IPS-15b (cell line): ENCODE data around the gene ARID4B.
"Not testable (repeated sequence)": the region's sequence is repeated elsewhere in the genome, so short reads cannot be mapped to it uniquely, and the experiment has no call there.

Experiments used
- H3K27me3 ChIP-seq: one replicate; pipeline ENCODE4 v1.6.1; 2013; ENCODE audit warnings: low read length; ENCODE audit not compliant: control insufficient read depth, insufficient read depth
- H3K36me3 ChIP-seq: one replicate; pipeline ENCODE4 v1.6.1; 2013; ENCODE audit warnings: low read length; ENCODE audit not compliant: control insufficient read depth, insufficient read depth
- H3K4me1 ChIP-seq: one replicate; pipeline ENCODE4 v1.6.1; 2013; ENCODE audit warnings: mild to moderate bottlenecking, low read length; ENCODE audit not compliant: control insufficient read depth, insufficient read depth
- H3K4me3 ChIP-seq: one replicate; pipeline ENCODE4 v1.5.1; 2013; ENCODE audit warnings: low read depth, low read length
- H3K9ac ChIP-seq: one replicate; pipeline ENCODE4 v1.6.1; 2013; ENCODE audit warnings: low read depth, mild to moderate bottlenecking, low read length
- H3K9me3 ChIP-seq: one replicate; pipeline ENCODE4 v1.6.1; 2013; ENCODE audit warnings: mild to moderate bottlenecking, low read length; ENCODE audit not compliant: control insufficient read depth, insufficient read depth

The ARID4B gene, protein sequence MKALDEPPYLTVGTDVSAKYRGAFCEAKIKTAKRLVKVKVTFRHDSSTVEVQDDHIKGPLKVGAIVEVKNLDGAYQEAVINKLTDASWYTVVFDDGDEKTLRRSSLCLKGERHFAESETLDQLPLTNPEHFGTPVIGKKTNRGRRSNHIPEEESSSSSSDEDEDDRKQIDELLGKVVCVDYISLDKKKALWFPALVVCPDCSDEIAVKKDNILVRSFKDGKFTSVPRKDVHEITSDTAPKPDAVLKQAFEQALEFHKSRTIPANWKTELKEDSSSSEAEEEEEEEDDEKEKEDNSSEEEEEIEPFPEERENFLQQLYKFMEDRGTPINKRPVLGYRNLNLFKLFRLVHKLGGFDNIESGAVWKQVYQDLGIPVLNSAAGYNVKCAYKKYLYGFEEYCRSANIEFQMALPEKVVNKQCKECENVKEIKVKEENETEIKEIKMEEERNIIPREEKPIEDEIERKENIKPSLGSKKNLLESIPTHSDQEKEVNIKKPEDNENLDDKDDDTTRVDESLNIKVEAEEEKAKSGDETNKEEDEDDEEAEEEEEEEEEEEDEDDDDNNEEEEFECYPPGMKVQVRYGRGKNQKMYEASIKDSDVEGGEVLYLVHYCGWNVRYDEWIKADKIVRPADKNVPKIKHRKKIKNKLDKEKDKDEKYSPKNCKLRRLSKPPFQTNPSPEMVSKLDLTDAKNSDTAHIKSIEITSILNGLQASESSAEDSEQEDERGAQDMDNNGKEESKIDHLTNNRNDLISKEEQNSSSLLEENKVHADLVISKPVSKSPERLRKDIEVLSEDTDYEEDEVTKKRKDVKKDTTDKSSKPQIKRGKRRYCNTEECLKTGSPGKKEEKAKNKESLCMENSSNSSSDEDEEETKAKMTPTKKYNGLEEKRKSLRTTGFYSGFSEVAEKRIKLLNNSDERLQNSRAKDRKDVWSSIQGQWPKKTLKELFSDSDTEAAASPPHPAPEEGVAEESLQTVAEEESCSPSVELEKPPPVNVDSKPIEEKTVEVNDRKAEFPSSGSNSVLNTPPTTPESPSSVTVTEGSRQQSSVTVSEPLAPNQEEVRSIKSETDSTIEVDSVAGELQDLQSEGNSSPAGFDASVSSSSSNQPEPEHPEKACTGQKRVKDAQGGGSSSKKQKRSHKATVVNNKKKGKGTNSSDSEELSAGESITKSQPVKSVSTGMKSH (N-terminal part only)

GRCh38 chr1:235327559-235328270 lies at the start of gene ARID4B:
Gene ARID4B, minus strand, starts transcription at chr1:235328179. Its CDS starts 1,260 bp downstream, at chr1:235326919.
- peak within 1 kb of the TSS; percentile 84 for H3K9ac ChIP-seq
- peaks cover 2% of the 10 kb centered on the region for H3K4me1 ChIP-seq
- no peaks in the 10 kb centered on the region for H3K27me3 ChIP-seq
- H3K9me3 ChIP-seq = no peaks in the 10 kb centered on the region
- H3K4me3 ChIP-seq = peak within 1 kb of the TSS; percentile 83
- no peaks in the 10 kb centered on the region for H3K36me3 ChIP-seq

DNA sequence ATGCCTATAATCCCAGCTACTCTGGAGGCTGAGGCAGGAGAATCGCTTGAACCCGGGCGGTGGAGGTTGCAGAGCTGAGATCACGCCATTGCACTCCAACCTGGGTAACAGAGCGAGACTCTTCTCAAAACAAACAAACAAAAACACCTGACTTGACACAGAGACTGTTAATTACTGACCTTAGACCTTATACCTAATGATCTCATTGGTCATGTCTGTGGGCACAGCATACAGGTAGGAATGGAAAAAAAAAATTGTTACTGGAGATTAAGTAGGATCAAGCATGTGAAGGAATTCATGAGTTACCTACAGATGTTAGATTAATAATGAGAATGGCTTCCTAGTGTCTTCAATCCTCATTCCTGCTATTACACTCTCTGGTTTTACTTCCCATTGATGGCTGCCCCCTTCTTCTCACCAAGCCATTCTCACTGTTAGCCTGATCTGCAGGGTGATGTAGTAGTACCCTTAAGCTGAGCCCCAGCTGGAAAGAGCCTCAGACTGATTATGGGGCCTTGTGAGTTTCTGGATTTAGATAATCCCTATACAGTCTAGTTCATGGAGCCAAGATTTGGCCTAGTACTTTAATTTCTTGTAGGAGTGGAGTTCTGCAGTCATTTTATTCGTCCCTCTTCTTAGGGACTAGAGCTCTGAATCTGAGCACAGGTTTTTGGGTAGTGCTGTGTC lies 48.1 kb upstream of the ARID4B start:
- no peaks in the 10 kb centered on the region for H3K36me3 ChIP-seq
- H3K9ac ChIP-seq = no peak overlapping the region
- no peaks in the 10 kb centered on the region for H3K27me3 ChIP-seq
- H3K4me1 ChIP-seq = no peaks in the 10 kb centered on the region
- H3K4me3 ChIP-seq = no peak overlapping the region
- H3K9me3 ChIP-seq = no peaks in the 10 kb centered on the region

- no peak overlapping the region for H3K9ac ChIP-seq
- no peaks in the 10 kb centered on the region for H3K36me3 ChIP-seq
- H3K4me3 ChIP-seq = no peak overlapping the region
- no peaks in the 10 kb centered on the region for H3K9me3 ChIP-seq
- H3K27me3 ChIP-seq = no peaks in the 10 kb centered on the region
- no peaks in the 10 kb centered on the region for H3K4me1 ChIP-seq
Measured at GRCh38 chr1:235369802-235370201, 41.8 kb upstream of the ARID4B start.

DNA sequence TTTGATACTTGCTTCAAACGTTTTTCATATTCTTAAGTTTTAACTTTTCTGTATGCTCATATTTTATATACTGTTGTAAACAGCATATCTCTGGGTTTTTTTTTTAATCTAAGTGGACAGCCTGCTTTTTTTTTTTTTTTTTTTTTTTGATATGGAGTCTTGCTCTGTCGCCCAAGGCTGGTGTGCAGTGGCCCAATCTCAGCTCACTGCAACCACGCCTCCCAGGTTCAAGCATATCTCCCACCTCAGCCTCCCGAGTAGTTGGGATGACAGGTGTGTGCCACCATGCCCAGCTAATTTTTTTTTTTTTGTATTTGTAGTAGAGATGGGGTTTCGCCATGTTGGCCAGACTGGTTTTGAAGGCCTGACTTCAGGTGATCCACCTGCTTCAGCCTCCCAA lies 40.4 kb upstream of the ARID4B start:
- H3K9ac ChIP-seq = no peak overlapping the region

DNA sequence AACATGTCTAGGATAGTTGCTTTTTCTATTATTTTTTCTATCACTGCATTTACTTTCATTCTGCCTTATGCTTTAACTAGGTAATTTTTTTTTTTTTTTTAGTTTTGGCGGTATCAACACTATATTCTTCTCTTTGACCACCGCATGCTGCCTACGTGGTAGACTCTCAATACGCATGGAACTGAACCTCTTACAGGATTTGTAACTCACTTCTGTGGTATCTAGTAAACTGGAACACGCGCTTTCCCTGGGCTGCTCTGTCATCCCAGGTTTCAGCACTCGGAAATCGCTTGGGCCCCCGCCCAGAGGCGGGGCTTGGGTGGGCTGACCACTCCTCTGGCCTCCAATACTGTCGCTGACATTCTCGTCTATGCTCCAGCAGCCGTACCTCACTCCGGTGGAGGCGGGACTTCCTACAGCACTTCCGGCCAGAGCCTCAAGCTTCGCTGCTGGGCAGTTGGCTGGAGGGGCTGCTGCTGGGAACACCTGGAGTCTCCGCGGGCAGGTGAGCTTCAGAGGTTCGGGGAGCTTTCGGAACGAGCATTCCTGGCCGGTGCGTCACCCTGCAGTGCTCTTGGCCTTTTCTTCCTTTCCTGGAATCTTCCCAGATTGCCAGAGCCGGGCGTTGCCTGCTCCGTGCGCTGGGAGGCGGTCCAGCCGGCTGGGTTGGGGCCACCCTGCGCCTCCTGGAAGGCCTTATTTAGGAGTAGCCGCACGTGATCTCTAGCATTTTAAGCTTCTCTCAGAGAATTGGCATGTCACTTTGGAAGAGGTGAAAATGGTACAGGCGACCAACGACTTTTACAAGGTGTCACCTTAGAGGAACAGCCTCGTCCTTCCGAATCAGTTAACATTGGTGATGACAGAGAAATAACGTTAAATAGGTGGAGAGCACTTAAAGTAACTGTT lies 39.3 kb upstream of the ARID4B start, which contains the start of gene TBCE:
Gene TBCE, plus strand, starts transcription at position 428 of the 909 bp plus-strand sequence. CDS start 12,623 bp downstream, outside the sequence.
- Histone ChIP-seq H3K9me3 (no peaks in the 10 kb centered on the region), H3K9ac (peak within 1 kb of the TSS; percentile 38), H3K27me3 (no peaks in the 10 kb centered on the region), H3K4me3 (peak within 1 kb of the TSS; percentile 61), H3K4me1 (no peaks in the 10 kb centered on the region), H3K36me3 (no peaks in the 10 kb centered on the region)

More for the DNA sequence above, 40.4 kb upstream of the ARID4B start:
- no peak overlapping the region for H3K4me3 ChIP-seq
- no peaks in the 10 kb centered on the region for H3K36me3 ChIP-seq
- H3K4me1 ChIP-seq = no peaks in the 10 kb centered on the region
- H3K9me3 ChIP-seq = no peaks in the 10 kb centered on the region
- no peaks in the 10 kb centered on the region for H3K27me3 ChIP-seq

GRCh38 chr1:235366286-235366685 lies 38.3 kb upstream of the ARID4B start:
- H3K27me3 ChIP-seq = no peaks in the 10 kb centered on the region
- H3K4me3 ChIP-seq = no peak overlapping the region
- H3K4me1 ChIP-seq = no peaks in the 10 kb centered on the region
- H3K36me3 ChIP-seq = no peaks in the 10 kb centered on the region
- H3K9ac ChIP-seq = no peak overlapping the region
- H3K9me3 ChIP-seq = no peaks in the 10 kb centered on the region

DNA sequence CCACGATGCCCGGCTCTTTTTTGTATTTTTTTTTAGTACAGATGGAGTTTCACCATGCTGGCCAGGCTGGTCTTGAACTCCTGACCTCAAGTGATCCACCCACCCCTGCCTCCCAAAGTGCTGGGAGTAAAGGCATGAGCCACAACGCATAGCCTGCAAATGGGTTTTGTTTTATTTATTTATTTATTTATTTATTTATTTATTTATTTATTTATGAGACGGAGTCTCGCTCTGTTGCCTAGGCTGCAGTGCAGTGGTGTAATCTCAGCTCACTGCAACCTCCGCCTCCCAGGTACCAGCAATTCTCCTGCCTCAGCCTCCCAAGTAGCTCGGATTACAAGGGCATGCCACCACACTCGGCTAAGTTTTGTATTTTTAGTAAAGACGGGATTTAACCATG lies 36.2 kb upstream of the ARID4B start:
- not testable (repeated sequence) for H3K36me3 ChIP-seq, H3K9ac ChIP-seq, H3K27me3 ChIP-seq, H3K9me3 ChIP-seq, H3K4me1 ChIP-seq, H3K4me3 ChIP-seq

DNA sequence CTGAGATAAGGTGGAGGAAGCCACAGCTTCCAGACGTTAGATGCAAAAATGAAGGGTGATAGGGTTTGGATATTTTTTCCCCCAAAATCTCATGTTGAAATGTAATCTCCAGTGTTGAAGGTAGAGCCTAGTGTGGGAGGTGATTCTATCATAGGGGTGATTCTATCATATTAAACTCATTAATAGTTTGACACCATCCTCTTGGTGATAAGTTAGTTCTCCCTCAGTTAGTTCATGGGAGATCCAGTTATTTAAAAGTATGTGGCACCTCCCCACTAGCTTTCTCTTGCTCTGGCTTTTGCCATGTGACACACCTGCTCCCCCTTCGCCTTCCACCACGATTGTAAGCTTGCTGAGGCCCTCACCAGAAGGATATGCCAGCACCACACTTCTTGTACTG lies 30.9 kb upstream of the ARID4B start:
- Histone ChIP-seq H3K36me3 (no peaks in the 10 kb centered on the region), H3K27me3 (no peaks in the 10 kb centered on the region), H3K4me3 (no peak overlapping the region), H3K9me3 (no peaks in the 10 kb centered on the region), H3K9ac (no peak overlapping the region), H3K4me1 (no peaks in the 10 kb centered on the region)

- Histone ChIP-seq H3K9ac (no peak overlapping the region), H3K4me3 (no peak overlapping the region), H3K36me3 (no peaks in the 10 kb centered on the region), H3K9me3 (no peaks in the 10 kb centered on the region), H3K4me1 (no peaks in the 10 kb centered on the region), H3K27me3 (no peaks in the 10 kb centered on the region)
Measured at GRCh38 chr1:235357485-235358373, 29.8 kb upstream of the ARID4B start.
